Measurements from ENCODE around the gene RASAL1. TPM values are rescaled to one million over a fixed set of nuclear protein-coding genes. Genes with fewer than 3 reads are reported as not detected.

RASAL1 gene
- total RNA-seq, 2 donors from 2014 or later: not detected

DNA sequence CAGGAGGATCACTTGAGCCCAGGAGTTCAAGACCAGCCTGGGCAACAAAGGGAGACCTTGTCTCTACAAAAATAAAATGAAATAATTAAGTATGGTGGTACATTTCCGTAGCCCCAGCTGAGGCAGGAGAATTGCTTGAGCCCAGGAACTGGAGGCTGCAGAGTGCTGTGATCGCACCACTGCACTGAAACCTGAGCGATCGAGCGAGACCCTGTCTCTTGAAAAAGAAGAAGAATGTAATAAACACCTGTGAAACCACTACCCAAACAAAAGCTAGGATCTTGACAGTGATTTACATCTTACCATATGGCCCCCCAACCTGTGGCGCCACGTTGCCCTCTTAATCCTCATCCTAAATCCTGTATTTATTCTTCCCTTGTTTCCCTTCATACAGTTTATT lies 84.8 kb downstream of the RASAL1 start:
- intact Hi-C loops (cut with DNase I): no loop called here
- DNase-seq (ENCODE audit: low spot score): no peak

DNA sequence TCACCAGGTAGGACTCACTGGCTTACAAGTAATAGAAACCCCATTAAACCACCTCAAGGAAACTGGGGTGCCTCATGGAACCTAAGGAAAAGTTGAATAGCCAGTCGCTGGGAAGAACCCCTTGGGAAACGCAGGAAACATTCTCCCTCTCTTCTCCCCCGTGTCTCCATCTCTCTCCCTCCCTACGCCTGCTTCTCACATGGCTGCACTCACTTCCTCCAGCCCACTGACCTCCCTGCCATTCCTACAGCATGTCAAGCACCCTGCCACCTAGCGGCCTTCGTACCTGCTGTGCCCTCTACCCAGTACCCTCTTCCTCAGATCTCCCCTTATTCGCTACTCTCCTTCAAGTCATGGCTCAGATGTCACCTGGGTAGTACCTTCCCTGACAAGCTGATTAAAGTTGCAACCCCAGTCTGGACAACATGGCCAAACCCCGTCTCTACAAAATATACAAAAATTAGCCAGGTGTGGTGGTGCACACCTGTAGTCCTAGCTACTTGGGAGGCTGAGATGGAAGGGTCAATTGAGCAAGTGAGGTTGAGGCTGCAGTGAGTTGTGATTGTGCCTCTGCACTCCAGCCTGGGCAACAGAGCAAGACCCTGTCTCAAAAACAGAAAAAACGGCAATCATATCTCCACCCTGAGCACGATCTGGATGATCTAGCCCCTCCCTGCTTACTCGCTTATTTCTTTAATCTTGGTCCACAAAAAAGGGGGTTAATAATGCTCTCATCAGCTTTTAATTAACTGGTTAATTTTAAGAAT lies 85.4 kb downstream of the RASAL1 start:
- intact Hi-C loops (cut with DNase I): loop anchor here in 1 of 2 donors (10.0 kb wide), 1 partner anchor 105 kb away; no protein-coding TSS in a partner anchor
- no peak for DNase-seq (ENCODE audit: low spot score)

Small RNA genes within 50 kb of the gene (microRNA-seq; reads per million reads assigned to microRNA genes)
- 0 reads per million in 2 donors for gene MIR7106 (ENCODE audit: borderline microRNAs expressed in 2 of 2)

Other genes with a start within 250 kb of the RASAL1 start
- gene OAS1, start 228.8 kb downstream of the RASAL1 start, total RNA-seq: 10 to 100 TPM; 10.1 to 17.3 TPM
- 10 to 100 TPM; 11.3 to 21.1 TPM for gene OAS3, start 197.3 kb downstream of the RASAL1 start, total RNA-seq
- gene OAS2, start 157.2 kb downstream of the RASAL1 start, total RNA-seq: 10 to 100 TPM; 12.5 to 17.7 TPM
- gene DTX1, start 79.0 kb downstream of the RASAL1 start, total RNA-seq: 1 to 10 TPM; 4.5 to 6.3 TPM
- gene CFAP73, start 14.0 kb upstream of the RASAL1 start, total RNA-seq: not detected
- 10 to 100 TPM; 37.0 to 47.6 TPM for gene DDX54, start 49.7 kb upstream of the RASAL1 start, total RNA-seq
- gene RITA1, start 50.0 kb upstream of the RASAL1 start, total RNA-seq: 1 to 10 TPM; 6.6 to 9.7 TPM
- gene TPCN1, start 85.7 kb upstream of the RASAL1 start, total RNA-seq: 10 to 100 TPM; 28.8 to 50.8 TPM
- gene SLC8B1, start 199.3 kb upstream of the RASAL1 start, total RNA-seq: 10 to 100 TPM; 21.6 to 29.8 TPM
- gene PLBD2, start 222.8 kb upstream of the RASAL1 start, total RNA-seq: 10 to 100 TPM; 53.8 to 67.8 TPM